GM21723 (cell line): ENCODE results near the gene CEBPA.

Experiments
- ATAC-seq: cut with Tn5 transposase; IDR thresholded peaks from one replicate; pipeline ENCODE4 v1.9.1; 2021; ENCODE audit warnings: mild to moderate bottlenecking, moderate library complexity; ENCODE audit not compliant: unreplicated experiment

Gene CEBPA

GRCh38 chr19:33289261-33289660 is 13.1 kb downstream of the CEBPA start:
- no peak for ATAC-seq

GRCh38 chr19:33288666-33289065 is 13.7 kb downstream of the CEBPA start:
- no peak for ATAC-seq

- ATAC-seq = no peak
Measured at GRCh38 chr19:33287927-33288326, 14.4 kb downstream of the CEBPA start.

- no peak for ATAC-seq
Measured at GRCh38 chr19:33287438-33287837, 14.9 kb downstream of the CEBPA start.

- ATAC-seq = no peak
Measured at GRCh38 chr19:33286899-33287298, 15.4 kb downstream of the CEBPA start.

GRCh38 chr19:33285441-33285927 is 16.9 kb downstream of the CEBPA start:
- ATAC-seq = no peak

GRCh38 chr19:33284756-33285155 is 17.6 kb downstream of the CEBPA start:
- no peak for ATAC-seq

- ATAC-seq = no peak
Measured at GRCh38 chr19:33284146-33284643, 18.1 kb downstream of the CEBPA start.

GRCh38 chr19:33283589-33283988 is 18.7 kb downstream of the CEBPA start:
- ATAC-seq = no peak

GRCh38 chr19:33282036-33282671 is 20.2 kb downstream of the CEBPA start:
- ATAC-seq = no peak

GRCh38 chr19:33281296-33281926 is 20.9 kb downstream of the CEBPA start:
- ATAC-seq = no peak

GRCh38 chr19:33280351-33280921 is 21.9 kb downstream of the CEBPA start:
- ATAC-seq = peak; percentile 88

GRCh38 chr19:33279430-33280350 is 22.6 kb downstream of the CEBPA start:
- no peak for ATAC-seq

GRCh38 chr19:33278403-33279269 is 23.7 kb downstream of the CEBPA start:
- ATAC-seq = no peak

- ATAC-seq = no peak
Measured at GRCh38 chr19:33278023-33278402, 24.3 kb downstream of the CEBPA start.

GRCh38 chr19:33277434-33277833 is 24.9 kb downstream of the CEBPA start:
- no peak for ATAC-seq

GRCh38 chr19:33275933-33276619 is 26.3 kb downstream of the CEBPA start:
- ATAC-seq = no peak

- ATAC-seq = no peak
Measured at GRCh38 chr19:33275559-33275932, 26.8 kb downstream of the CEBPA start.

- ATAC-seq = no peak
Measured at GRCh38 chr19:33274663-33275558, 27.4 kb downstream of the CEBPA start.
